GM12875 (cell line): Measurements from ENCODE around the gene BAIAP2.

ENCODE experiments used
- H3K4me3 ChIP-seq: one replicate; pipeline ENCODE4 v1.5.1; 2011; ENCODE audit warnings: low read depth, low read length, control low read depth
- CTCF ChIP-seq: IDR thresholded peaks from 2 replicates; pipeline ENCODE4 v1.5.1; 2011; ENCODE audit warnings: low read depth, mild to moderate bottlenecking, control low read depth, inconsistent platforms, low read length, moderate library complexity, borderline replicate concordance; ENCODE audit not compliant: insufficient read depth

Gene BAIAP2

GRCh38 chr17:80991645-80992076 is 43.3 kb upstream of the BAIAP2 start, which contains the start of gene CHMP6:
Gene CHMP6, plus strand, starts transcription at chr17:80991841. Its CDS starts 78 bp downstream, at chr17:80991919.
- TF ChIP-seq CTCF, result 0 out of 2 replicates have a peak, but pooled peaks have one; percentile 11
- H3K4me3 ChIP-seq, result peak within 1 kb of the TSS; percentile 69

DNA sequence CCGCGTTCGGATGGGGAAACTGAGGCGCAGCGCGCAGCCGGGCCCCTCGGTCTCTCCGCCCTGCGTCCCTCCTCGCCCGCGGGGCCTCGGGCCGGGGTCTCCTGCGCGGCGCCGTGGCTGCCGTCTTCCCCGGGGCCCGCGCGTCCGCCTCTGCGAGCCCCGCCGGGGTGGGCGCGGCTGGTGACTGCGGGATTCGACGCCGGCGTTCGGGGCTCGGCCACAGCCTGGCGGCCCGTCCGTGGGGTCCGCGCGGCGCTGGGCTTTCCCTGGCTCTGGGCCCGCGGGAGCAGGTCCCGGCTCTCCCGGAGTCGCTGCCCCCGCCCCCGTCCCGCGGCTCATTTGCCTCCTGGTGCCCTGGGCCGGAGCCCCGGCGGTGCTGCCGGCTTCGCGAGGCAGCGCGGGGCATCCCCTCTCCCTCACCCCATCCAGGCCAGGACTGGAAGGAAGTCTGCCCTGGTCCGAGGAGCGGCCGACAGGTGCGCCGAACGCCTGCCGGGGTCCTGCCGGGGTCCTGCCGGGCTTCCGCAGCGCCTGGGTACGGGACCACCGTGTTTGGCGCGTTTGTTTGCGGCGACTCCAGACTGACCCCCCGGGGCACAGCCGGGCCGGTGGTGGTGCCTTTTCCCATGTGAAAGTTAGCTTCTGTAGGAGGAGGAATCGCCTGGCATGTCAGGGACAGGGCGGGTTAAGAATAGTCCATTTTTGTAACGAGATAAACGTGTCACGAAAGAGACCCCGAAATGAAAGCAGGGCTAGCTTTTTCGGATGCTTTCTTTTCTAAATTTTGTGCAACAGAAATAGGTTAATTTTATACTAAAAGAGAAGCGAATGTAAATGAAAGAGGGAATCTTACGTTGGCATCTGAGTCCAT is 42.6 kb upstream of the BAIAP2 start:
- H3K4me3 ChIP-seq, result peak overlapping the region; percentile 69
- TF ChIP-seq CTCF, result no peak

DNA sequence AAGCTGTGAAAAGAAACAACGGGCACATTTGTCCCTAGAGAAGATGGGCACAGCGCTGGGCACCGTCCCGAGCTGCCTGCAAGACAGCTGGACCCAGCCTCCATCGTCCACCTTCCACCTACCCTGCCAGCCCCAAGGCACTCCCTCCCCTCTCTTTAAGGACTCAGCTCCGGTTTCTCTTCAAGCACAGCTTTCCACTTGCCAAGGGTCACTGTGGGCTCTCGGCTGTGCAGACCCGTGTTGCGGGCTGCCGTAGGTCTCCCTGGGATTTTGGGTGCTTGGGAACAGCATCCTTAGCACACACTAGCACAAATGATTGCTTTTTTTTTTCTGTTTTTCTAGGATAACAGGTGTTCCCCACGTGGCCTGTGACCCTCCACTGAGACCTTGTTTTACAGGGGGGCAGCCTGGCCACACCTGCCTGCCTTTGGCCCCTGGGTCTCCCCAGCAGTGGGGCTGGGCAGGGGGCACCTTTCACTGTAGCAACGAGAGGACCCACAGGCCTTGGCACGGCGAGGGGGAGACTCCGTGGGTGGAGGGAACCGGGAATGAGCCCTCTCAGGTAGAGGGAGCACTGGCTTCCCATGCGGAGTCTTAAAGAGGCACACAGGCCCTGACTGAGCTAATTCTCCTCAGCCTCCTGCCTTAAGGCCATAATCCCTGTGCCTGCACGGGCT is 41.9 kb upstream of the BAIAP2 start:
- H3K4me3 ChIP-seq, result no peak overlapping the region

GRCh38 chr17:80995131-80995530 is 39.8 kb upstream of the BAIAP2 start:
- no peak overlapping the region for H3K4me3 ChIP-seq
- TF ChIP-seq CTCF, result no peak

More for the DNA sequence above, 41.9 kb upstream of the BAIAP2 start:
- no peak for TF ChIP-seq CTCF

DNA sequence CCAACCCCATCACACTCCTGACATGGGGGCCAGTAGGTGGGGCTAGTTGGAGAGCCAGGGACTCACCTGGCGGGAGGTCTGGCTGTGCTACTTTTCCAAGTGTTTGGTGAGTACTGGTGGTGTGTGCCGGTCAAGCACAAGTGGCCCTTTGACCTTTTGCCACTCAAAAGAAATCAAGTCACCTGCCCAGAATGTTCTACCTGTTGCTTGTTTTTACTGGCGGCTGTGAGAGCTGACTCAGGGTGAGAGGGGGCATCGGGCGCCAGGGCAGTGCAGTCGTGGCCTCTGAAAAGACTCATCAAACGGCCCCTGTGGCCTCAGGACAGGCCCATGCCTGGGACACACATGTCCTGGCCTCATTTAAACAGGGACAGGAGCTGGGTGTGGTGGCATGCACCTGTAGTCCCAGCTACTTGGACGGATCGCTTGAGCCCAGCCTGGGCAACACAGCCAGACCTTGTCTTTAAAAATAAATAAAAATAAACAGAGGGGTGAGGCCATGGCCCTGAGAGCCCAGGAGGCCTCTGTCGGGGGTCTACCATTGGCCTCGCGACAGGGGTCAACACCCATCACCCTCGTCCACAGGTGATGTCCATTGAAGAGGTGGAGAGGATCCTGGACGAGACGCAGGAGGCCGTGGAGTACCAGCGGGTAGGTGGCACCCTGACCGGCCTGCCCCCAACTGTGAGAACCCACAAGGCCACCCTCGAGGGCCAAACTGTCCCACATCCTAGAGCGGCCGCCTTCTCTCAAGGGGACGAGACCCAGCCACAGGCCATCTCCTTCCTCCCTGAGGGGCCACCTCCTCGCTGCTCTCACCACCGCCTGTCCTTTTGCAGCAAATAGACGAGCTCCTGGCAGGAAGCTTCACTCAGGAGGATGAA is 38.3 kb upstream of the BAIAP2 start:
- no peak overlapping the region for H3K4me3 ChIP-seq
- no peak for TF ChIP-seq CTCF

- TF ChIP-seq CTCF, result no peak
- no peak overlapping the region for H3K4me3 ChIP-seq
Observed at GRCh38 chr17:80997424-80998117, 37.4 kb upstream of the BAIAP2 start.
